Peyer's patch (tissue), 4 donors: ENCODE results near the gene TMED6. TPM values are rescaled to one million over a fixed set of nuclear protein-coding genes. Genes with fewer than 3 reads are reported as not detected.

ENCODE experiments used
- DNase-seq, 3 donors: peaks; one replicate each; pipeline ENCODE4 v3.0.0-alpha.2; 2017 to 2019
- H3K27ac ChIP-seq, 4 donors: fragments of 200-600 bp; sonication (generic); one replicate each; pipeline ENCODE4 v1.5.1; 2016 to 2019
- H3K27me3 ChIP-seq, 2 donors: fragments of 200-600 bp; sonication (generic); one replicate each; pipeline ENCODE4 v1.5.1; 2019
- H3K36me3 ChIP-seq, 3 donors: fragments of 200-600 bp; sonication (generic); one replicate each; pipeline ENCODE4 v1.5.1; 2016 to 2019
- H3K4me1 ChIP-seq, 4 donors: fragments of 200-600 bp; sonication (generic); one replicate each; pipeline ENCODE4 v1.5.1; 2016 to 2019
- H3K4me3 ChIP-seq, 4 donors: fragments of 200-600 bp; sonication (generic); 1 replicate in 3 of 4; 2 replicates in 1 of 4; pipeline ENCODE4 v1.5.1; 2016 to 2019; ENCODE audit warnings: mild to moderate bottlenecking in 1 of 4
- H3K9me3 ChIP-seq, 4 donors: fragments of 200-600 bp; sonication (generic); one replicate each; pipeline ENCODE4 v1.5.1; 2016 to 2019; ENCODE audit warnings: mild to moderate bottlenecking in 1 of 4
- POLR2A ChIP-seq, 2 donors: fragments of 450-650 bp; IDR thresholded peaks; one replicate each; pipeline ENCODE4 v1.5.1; 2017; ENCODE audit warnings: antibody characterized with exemption in 2 of 2, mild to moderate bottlenecking in 2 of 2, moderate library complexity in 2 of 2
- total RNA-seq, 4 donors: library from RNA; depleted of rRNA; stranded (reverse); fragments of >200 nt; gene quantifications; one replicate each; pipeline ENCODE4 v1.1.0, GENCODE V29; 2016
- TF ChIP-seq, protein P1 (sequence below), 6 experiments: fragments of 450-650 bp in 4 of 6; fragments of 200-600 bp in 2 of 6; sonication (generic) in 1 of 6; IDR thresholded peaks; one replicate each; pipeline ENCODE4 v1.5.1; 2017 to 2019; ENCODE audit warnings: antibody characterized with exemption in 6 of 6, mild to moderate bottlenecking in 3 of 6, moderate library complexity in 1 of 6

Gene TMED6
- total RNA-seq, 4 donors from 2014 or later, result 4.3 to 9.9 (median 6.6) TPM

DNA sequence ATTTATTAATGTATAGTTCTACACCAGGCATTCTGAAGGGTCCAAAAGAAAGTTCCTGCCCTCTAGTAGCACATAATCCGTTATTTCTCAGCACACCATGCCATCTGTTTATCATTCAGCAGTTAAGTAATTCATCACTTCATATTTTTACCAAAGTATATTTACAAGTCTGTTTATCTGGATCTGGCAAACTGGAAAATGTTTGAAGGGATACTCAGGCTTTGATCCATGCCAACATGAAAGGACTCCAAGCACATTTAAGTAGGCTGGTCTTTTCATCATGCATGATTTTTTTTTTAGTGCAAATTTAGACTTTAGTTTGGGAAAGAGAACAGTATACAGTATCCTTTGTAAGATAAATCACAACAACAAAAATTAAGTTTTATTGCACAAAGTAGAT is 44.5 kb downstream of the TMED6 start:
- Histone ChIP-seq H3K9me3 (no peaks in the 10 kb centered on the region), H3K4me3 (no peak overlapping the region), H3K27ac (no peak overlapping the region), H3K36me3 (peaks cover 0 to 17% (median 0%) of the 10 kb centered on the region in 3 donors), H3K4me1 (peaks cover 0 to 4% (median 2%) of the 10 kb centered on the region in 4 donors), H3K27me3 (no peaks in the 10 kb centered on the region)
- no peak for DNase-seq
- TF ChIP-seq, protein P1, sequence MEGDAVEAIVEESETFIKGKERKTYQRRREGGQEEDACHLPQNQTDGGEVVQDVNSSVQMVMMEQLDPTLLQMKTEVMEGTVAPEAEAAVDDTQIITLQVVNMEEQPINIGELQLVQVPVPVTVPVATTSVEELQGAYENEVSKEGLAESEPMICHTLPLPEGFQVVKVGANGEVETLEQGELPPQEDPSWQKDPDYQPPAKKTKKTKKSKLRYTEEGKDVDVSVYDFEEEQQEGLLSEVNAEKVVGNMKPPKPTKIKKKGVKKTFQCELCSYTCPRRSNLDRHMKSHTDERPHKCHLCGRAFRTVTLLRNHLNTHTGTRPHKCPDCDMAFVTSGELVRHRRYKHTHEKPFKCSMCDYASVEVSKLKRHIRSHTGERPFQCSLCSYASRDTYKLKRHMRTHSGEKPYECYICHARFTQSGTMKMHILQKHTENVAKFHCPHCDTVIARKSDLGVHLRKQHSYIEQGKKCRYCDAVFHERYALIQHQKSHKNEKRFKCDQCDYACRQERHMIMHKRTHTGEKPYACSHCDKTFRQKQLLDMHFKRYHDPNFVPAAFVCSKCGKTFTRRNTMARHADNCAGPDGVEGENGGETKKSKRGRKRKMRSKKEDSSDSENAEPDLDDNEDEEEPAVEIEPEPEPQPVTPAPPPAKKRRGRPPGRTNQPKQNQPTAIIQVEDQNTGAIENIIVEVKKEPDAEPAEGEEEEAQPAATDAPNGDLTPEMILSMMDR (IDR thresholded peaks at IDR 0.05), result no peak

GRCh38 chr16:69306031-69306430 is 45.6 kb downstream of the TMED6 start:
- no peak for DNase-seq
- no peak overlapping the region for H3K4me3 ChIP-seq
- peaks cover 0 to 4% (median 0%) of the 10 kb centered on the region in 4 donors for H3K4me1 ChIP-seq
- TF ChIP-seq POLR2A (IDR thresholded peaks at IDR 0.05), result no peak
- TF ChIP-seq, protein P1 (IDR thresholded peaks at IDR 0.05), result no peak
- H3K27ac ChIP-seq, result no peak overlapping the region
- no peaks in the 10 kb centered on the region for H3K9me3 ChIP-seq
- no peaks in the 10 kb centered on the region for H3K27me3 ChIP-seq
- H3K36me3 ChIP-seq, result peaks cover 0 to 25% (median 0%) of the 10 kb centered on the region in 3 donors

- Histone ChIP-seq H3K36me3 (peaks cover 0 to 44% (median 0%) of the 10 kb centered on the region in 3 donors), H3K9me3 (no peaks in the 10 kb centered on the region), H3K27ac (no peak overlapping the region), H3K27me3 (no peaks in the 10 kb centered on the region), H3K4me1 (no peaks in the 10 kb centered on the region), H3K4me3 (no peak overlapping the region)
- no peak for DNase-seq
- TF ChIP-seq, protein P1 (IDR thresholded peaks at IDR 0.05), result no peak
- TF ChIP-seq POLR2A (IDR thresholded peaks at IDR 0.05), result no peak
Measured at GRCh38 chr16:69302301-69302700, 49.3 kb downstream of the TMED6 start.

- Histone ChIP-seq H3K4me1 (no peaks in the 10 kb centered on the region), H3K36me3 (peaks cover 0 to 44% (median 0%) of the 10 kb centered on the region in 3 donors), H3K9me3 (no peaks in the 10 kb centered on the region), H3K4me3 (no peak overlapping the region), H3K27ac (no peak overlapping the region), H3K27me3 (no peaks in the 10 kb centered on the region)
- TF ChIP-seq, protein P1 (IDR thresholded peaks at IDR 0.05), result no peak
- TF ChIP-seq POLR2A (IDR thresholded peaks at IDR 0.05), result no peak
- no peak for DNase-seq
Measured at GRCh38 chr16:69301861-69302260, 49.7 kb downstream of the TMED6 start.

GRCh38 chr16:69301187-69301586 is 50.4 kb downstream of the TMED6 start:
- peaks cover 0 to 44% (median 0%) of the 10 kb centered on the region in 3 donors for H3K36me3 ChIP-seq

More at GRCh38 chr16:69301187-69301586, 50.4 kb downstream of the TMED6 start:
- Histone ChIP-seq H3K4me1 (no peaks in the 10 kb centered on the region), H3K9me3 (no peaks in the 10 kb centered on the region), H3K27ac (no peak overlapping the region), H3K4me3 (no peak overlapping the region), H3K27me3 (no peaks in the 10 kb centered on the region)
- DNase-seq, result no peak
- TF ChIP-seq, protein P1 (IDR thresholded peaks at IDR 0.05), result no peak
- no peak for TF ChIP-seq POLR2A (IDR thresholded peaks at IDR 0.05)
